ENCODE data around the gene MNDA. TPM values are rescaled to one million over a fixed set of nuclear protein-coding genes. Genes with fewer than 3 reads are reported as not detected.

The MNDA gene
- total RNA-seq: not detected in 2 replicates

DNA sequence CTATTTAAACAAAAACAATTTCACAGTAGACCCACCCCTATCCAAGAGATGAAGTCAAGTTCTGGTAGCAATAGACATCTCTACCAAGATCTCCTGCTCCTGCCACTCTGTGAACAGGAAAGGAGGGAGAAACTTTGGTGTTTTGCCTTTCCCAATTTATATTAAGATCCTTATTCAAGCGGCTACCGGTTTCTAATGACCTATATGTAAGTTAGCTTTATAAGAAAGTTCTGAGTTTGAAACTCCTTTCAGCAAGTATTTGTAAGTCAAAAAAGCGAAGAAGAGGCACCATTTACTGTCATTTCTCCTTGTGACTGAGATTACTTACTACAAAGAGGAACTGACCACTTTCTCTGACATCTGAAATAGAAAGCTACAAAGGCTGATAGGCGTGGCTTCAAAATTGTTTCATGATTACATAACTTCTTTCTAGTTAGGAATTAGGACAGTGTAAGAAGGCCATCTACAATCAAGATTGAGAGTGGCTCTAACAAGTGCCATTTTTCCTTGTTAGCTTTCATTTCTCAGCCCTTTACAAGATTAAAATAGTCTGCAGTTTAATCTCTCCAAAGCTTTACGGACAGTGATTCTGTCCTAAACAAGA lies at the start of gene MNDA:
MNDA (plus strand) TSS at position 448 of the 604 bp plus-strand sequence. CDS start 10,803 bp downstream, outside the sequence.

Other genes starting within 250 kb of the MNDA start
- not detected in 2 replicates for gene OR10Z1, start 226.1 kb upstream of the MNDA start, total RNA-seq
- 0.05 TPM in 1 of 2 replicates, not detected in the other for gene SPTA1, start 144.6 kb upstream of the MNDA start, total RNA-seq
- not detected in 2 replicates for gene OR6K2, start 130.7 kb upstream of the MNDA start, total RNA-seq
- gene OR6K3, start 110.6 kb upstream of the MNDA start, total RNA-seq: not detected in 2 replicates
- not detected in 2 replicates for gene OR6K6, start 76.6 kb upstream of the MNDA start, total RNA-seq
- gene OR6N1, start 59.2 kb upstream of the MNDA start, total RNA-seq: not detected in 2 replicates
- not detected in 2 replicates for gene OR6N2, start 50.1 kb upstream of the MNDA start, total RNA-seq
- not detected in 2 replicates for gene PYHIN1, start 100.2 kb downstream of the MNDA start, total RNA-seq
- 28.5 and 58.4 TPM in 2 replicates for gene IFI16, start 178.6 kb downstream of the MNDA start, total RNA-seq
- under 0.01 and 0.46 TPM in 2 replicates for gene AIM2, start 245.4 kb downstream of the MNDA start, total RNA-seq

All from smooth muscle cell of the umbilical artery (primary cell).